ENCODE data around the gene SMPD1.

- TF ChIP-seq ZNF202 (tag by site-specific recombination; IDR thresholded peaks at IDR 0.05; ENCODE audit: borderline replicate concordance) (no peak), ZBTB7A (tag by site-specific recombination; IDR thresholded peaks at IDR 0.05; ENCODE audit: low read depth) (no peak), REST (tag by site-specific recombination; IDR thresholded peaks at IDR 0.05) (no peak), ZNF10 (tag by site-specific recombination; IDR thresholded peaks at IDR 0.05) (no peak), ZSCAN4 (tag by site-specific recombination; IDR thresholded peaks at IDR 0.05) (no peak), ZBTB44 (tag by site-specific recombination; IDR thresholded peaks at IDR 0.05) (no peak), GFI1B (tag by site-specific recombination; IDR thresholded peaks at IDR 0.05) (no peak), ZSCAN30 (tag by site-specific recombination; IDR thresholded peaks at IDR 0.05) (no peak), CTCF (tag by site-specific recombination; IDR thresholded peaks at IDR 0.05) (no peak), PATZ1 (tag by site-specific recombination; IDR thresholded peaks at IDR 0.05) (no peak), PRDM4 (tag by site-specific recombination; IDR thresholded peaks at IDR 0.05) (no peak), ZNF341 (tag by site-specific recombination; IDR thresholded peaks at IDR 0.05; ENCODE audit: low read depth) (no peak)
These were observed 12.2 kb upstream of the SMPD1 start for GRCh38 chr11:6377902-6378639.
